ENCODE results near the gene ABCC8. TPM values are rescaled to one million over a fixed set of nuclear protein-coding genes. Genes with fewer than 3 reads are reported as not detected.

Gene ABCC8
- polyA plus RNA-seq, 1 of the 3 experiments (the other 2 are of a cell fraction): 1.1 TPM

GRCh38 chr11:17486646-17487045, 10.0 kb upstream of the ABCC8 start:
- H3K4me2 ChIP-seq: no peak overlapping the region
- H3K27me3 ChIP-seq (ENCODE audit: insufficient read depth): no peaks in the 10 kb centered on the region
- no peak overlapping the region for H3K27ac ChIP-seq (ENCODE audit: low read depth in 2 of 2, low read length in 1 of 2)
- CTCF ChIA-PET: interaction anchor here (0.7 to 1.7 kb wide), 4 partner anchors 17 to 132 kb away, joined by 3 to 6 read pairs (median 3); partner anchors contain the start of gene KCNJ11
- H4K20me1 ChIP-seq (ENCODE audit: insufficient read depth): no peaks in the 10 kb centered on the region
- POLR2A ChIA-PET: no interaction called here
- WGBS (ENCODE audit: low lambda C conversion rate): 47% methylated on average over 5 of the region's 5 CpGs
- H3K9me2 ChIP-seq: no peaks in the 10 kb centered on the region
- no peak overlapping the region for H3K4me3 ChIP-seq (ENCODE audit: low read depth in 2 of 2, low read length in 1 of 2)
- H3K9me3 ChIP-seq: no peaks in the 10 kb centered on the region
- no peaks in the 10 kb centered on the region for H3K79me2 ChIP-seq (ENCODE audit: insufficient read depth)
- no peak overlapping the region for H3K9ac ChIP-seq
- TF ChIP-seq GABPA (IDR thresholded peaks at IDR 0.05; ENCODE audit: low read depth) (no peak), IRF3 (IDR thresholded peaks at IDR 0.05; ENCODE audit: low read depth, low read length) (no peak), SMC3 (IDR thresholded peaks at IDR 0.05; ENCODE audit: low read depth, low read length) (no peak), MAX (IDR thresholded peaks at IDR 0.05; ENCODE audit: low read depth) (no peak), EP300 (IDR thresholded peaks at IDR 0.05; ENCODE audit: borderline replicate concordance in 1 of 2, low read depth in 1 of 2, low read length in 1 of 2) (no peak), SIN3A (IDR thresholded peaks at IDR 0.05; ENCODE audit: borderline replicate concordance, low read depth, low read length) (no peak), EZH2phosphoT487 (IDR thresholded peaks at IDR 0.05; ENCODE audit: borderline replicate concordance, low read depth) (no peak)
- TF ChIP-seq, protein P1, sequence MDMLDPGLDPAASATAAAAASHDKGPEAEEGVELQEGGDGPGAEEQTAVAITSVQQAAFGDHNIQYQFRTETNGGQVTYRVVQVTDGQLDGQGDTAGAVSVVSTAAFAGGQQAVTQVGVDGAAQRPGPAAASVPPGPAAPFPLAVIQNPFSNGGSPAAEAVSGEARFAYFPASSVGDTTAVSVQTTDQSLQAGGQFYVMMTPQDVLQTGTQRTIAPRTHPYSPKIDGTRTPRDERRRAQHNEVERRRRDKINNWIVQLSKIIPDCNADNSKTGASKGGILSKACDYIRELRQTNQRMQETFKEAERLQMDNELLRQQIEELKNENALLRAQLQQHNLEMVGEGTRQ (IDR thresholded peaks at IDR 0.05; ENCODE audit: borderline replicate concordance, low read depth, low read length): no peak
- TF ChIP-seq, protein P2, sequence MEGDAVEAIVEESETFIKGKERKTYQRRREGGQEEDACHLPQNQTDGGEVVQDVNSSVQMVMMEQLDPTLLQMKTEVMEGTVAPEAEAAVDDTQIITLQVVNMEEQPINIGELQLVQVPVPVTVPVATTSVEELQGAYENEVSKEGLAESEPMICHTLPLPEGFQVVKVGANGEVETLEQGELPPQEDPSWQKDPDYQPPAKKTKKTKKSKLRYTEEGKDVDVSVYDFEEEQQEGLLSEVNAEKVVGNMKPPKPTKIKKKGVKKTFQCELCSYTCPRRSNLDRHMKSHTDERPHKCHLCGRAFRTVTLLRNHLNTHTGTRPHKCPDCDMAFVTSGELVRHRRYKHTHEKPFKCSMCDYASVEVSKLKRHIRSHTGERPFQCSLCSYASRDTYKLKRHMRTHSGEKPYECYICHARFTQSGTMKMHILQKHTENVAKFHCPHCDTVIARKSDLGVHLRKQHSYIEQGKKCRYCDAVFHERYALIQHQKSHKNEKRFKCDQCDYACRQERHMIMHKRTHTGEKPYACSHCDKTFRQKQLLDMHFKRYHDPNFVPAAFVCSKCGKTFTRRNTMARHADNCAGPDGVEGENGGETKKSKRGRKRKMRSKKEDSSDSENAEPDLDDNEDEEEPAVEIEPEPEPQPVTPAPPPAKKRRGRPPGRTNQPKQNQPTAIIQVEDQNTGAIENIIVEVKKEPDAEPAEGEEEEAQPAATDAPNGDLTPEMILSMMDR (IDR thresholded peaks at IDR 0.05): no peak
- no peak for DNase-seq
- no peak overlapping the region for H2AFZ ChIP-seq (ENCODE audit: low read depth)
- no peaks in the 10 kb centered on the region for H3F3A ChIP-seq (replicated peaks; ENCODE audit: insufficient read depth)
- no peaks in the 10 kb centered on the region for H3K36me3 ChIP-seq (replicated peaks in 1 of 2; ENCODE audit: control insufficient read depth in 1 of 2, insufficient read depth in 2 of 2, low read length in 1 of 2)
- no peaks in the 10 kb centered on the region for H3K4me1 ChIP-seq (ENCODE audit: control insufficient read depth in 1 of 2, insufficient read depth in 2 of 2, low read depth in 1 of 2, low read length in 1 of 2)

DNA sequence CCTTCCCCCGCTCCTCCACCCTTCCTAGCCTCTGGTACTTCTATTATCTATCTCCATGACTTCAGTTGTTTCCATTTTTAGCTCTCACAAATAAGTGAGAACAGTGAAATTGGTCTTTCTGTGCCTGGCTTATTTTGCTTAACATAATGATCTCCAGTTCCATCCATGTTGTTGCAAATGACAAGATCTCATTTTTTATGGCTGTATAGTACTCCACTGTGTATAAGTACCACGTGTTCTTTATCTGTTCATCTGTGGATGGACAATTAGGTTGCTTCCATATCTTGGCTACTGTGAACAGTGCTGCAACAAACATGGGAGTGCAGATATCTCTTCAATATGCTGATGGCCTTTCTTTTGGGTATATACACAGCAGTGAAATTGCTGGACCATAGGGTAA, 6.9 kb upstream of the ABCC8 start:
- Histone ChIP-seq H3K4me3 (ENCODE audit: low read depth in 2 of 2, low read length in 1 of 2) (no peak overlapping the region), H3F3A (replicated peaks; ENCODE audit: insufficient read depth) (no peaks in the 10 kb centered on the region), H3K9ac (no peak overlapping the region), H3K4me1 (ENCODE audit: control insufficient read depth in 1 of 2, insufficient read depth in 2 of 2, low read depth in 1 of 2, low read length in 1 of 2) (peaks cover 0 to 8% of the 10 kb centered on the region in 2 experiments; a peak in 1 of 4 replicates), H3K27ac (ENCODE audit: low read depth in 2 of 2, low read length in 1 of 2) (no peak overlapping the region), H3K27me3 (ENCODE audit: insufficient read depth) (no peaks in the 10 kb centered on the region), H3K4me2 (no peak overlapping the region), H3K9me2 (no peaks in the 10 kb centered on the region), H3K9me3 (no peaks in the 10 kb centered on the region), H2AFZ (ENCODE audit: low read depth) (no peak overlapping the region), H3K79me2 (ENCODE audit: insufficient read depth) (no peaks in the 10 kb centered on the region), H4K20me1 (ENCODE audit: insufficient read depth) (no peaks in the 10 kb centered on the region), H3K36me3 (replicated peaks in 1 of 2; ENCODE audit: control insufficient read depth in 1 of 2, insufficient read depth in 2 of 2, low read length in 1 of 2) (no peaks in the 10 kb centered on the region)
- 16% methylated on average over 2 of the region's 2 CpGs for WGBS (ENCODE audit: low lambda C conversion rate)
- DNase-seq: no peak
- TF ChIP-seq FOXJ3 (CRISPR knock-in tag; IDR thresholded peaks at IDR 0.05): no peak
- TF ChIP-seq EZH2phosphoT487 (IDR thresholded peaks at IDR 0.05; ENCODE audit: borderline replicate concordance, low read depth): no peak
- ChIA-PET CTCF (interaction anchor here (0.6 kb wide), 1 partner anchor 253 kb away, joined by 4 read pairs; no protein-coding TSS in a partner anchor), POLR2A (no interaction called here)

Data from SK-N-SH (cell line).